Measurements from ENCODE around the gene BTNL8. TPM values are rescaled to one million over a fixed set of nuclear protein-coding genes. Genes with fewer than 3 reads are reported as not detected.
A peak's percentile ranks its signal among the peaks of the same experiment; 100 is the strongest.

BTNL8 gene
- total RNA-seq, 2 experiments from 2014 or later: not detected

- Mint-ChIP-seq H3K9me3 (no peaks in the 10 kb centered on the region), H3K27ac (no peak overlapping the region), H3K27me3 (no peaks in the 10 kb centered on the region), H3K4me1 (ENCODE audit: low read depth) (peaks cover 3% of the 10 kb centered on the region), H3K36me3 (ENCODE audit: low read depth) (no peaks in the 10 kb centered on the region), H3K4me3 (no peak overlapping the region)
- ATAC-seq (no peak), DNase-seq (no peak)
- ChIA-PET POLR2A (no interaction called here), CTCF (no interaction called here)
- TF ChIP-seq CTCF (IDR thresholded peaks at IDR 0.05): no peak
- intact Hi-C loops (cut with micrococcal nuclease): no loop called here
These were observed 51.5 kb downstream of the BTNL8 start for GRCh38 chr5:180950291-180950949.

- ChIA-PET POLR2A (no interaction called here), CTCF (no interaction called here)
- Mint-ChIP-seq H3K27ac (no peak overlapping the region), H3K9me3 (no peaks in the 10 kb centered on the region), H3K4me1 (ENCODE audit: low read depth) (peaks cover 16% of the 10 kb centered on the region), H3K27me3 (peaks cover 5% of the 10 kb centered on the region), H3K36me3 (ENCODE audit: low read depth) (no peaks in the 10 kb centered on the region), H3K4me3 (no peak overlapping the region)
- DNase-seq (no peak), ATAC-seq (no peak)
- intact Hi-C loops (cut with micrococcal nuclease): no loop called here
- no peak for TF ChIP-seq CTCF (IDR thresholded peaks at IDR 0.05)
These were observed 60.7 kb downstream of the BTNL8 start for GRCh38 chr5:180959661-180960060.

GRCh38 chr5:180960209-180960608 is 61.2 kb downstream of the BTNL8 start:
- peaks cover 6% of the 10 kb centered on the region for H3K27me3 Mint-ChIP-seq
- no peaks in the 10 kb centered on the region for H3K36me3 Mint-ChIP-seq (ENCODE audit: low read depth)
- ChIA-PET POLR2A (no interaction called here), CTCF (no interaction called here)
- DNase-seq (peak; percentile 6), ATAC-seq (peak; percentile 70)
- H3K4me1 Mint-ChIP-seq (ENCODE audit: low read depth): peaks cover 14% of the 10 kb centered on the region
- no peaks in the 10 kb centered on the region for H3K9me3 Mint-ChIP-seq
- intact Hi-C loops (cut with micrococcal nuclease): no loop called here
- TF ChIP-seq CTCF (IDR thresholded peaks at IDR 0.05): no peak
- H3K4me3 Mint-ChIP-seq: no peak overlapping the region
- H3K27ac Mint-ChIP-seq: no peak overlapping the region

GRCh38 chr5:180969406-180969805 is 70.4 kb downstream of the BTNL8 start:
- no peak overlapping the region for H3K27ac Mint-ChIP-seq
- H3K4me1 Mint-ChIP-seq (ENCODE audit: low read depth): no peaks in the 10 kb centered on the region
- ATAC-seq: no peak
- CTCF ChIA-PET: no interaction called here
- no peaks in the 10 kb centered on the region for H3K36me3 Mint-ChIP-seq (ENCODE audit: low read depth)
- TF ChIP-seq CTCF (IDR thresholded peaks at IDR 0.05): no peak
- intact Hi-C loops (cut with micrococcal nuclease): no loop called here
- H3K4me3 Mint-ChIP-seq: no peak overlapping the region
- H3K27me3 Mint-ChIP-seq: peaks cover 4% of the 10 kb centered on the region
- H3K9me3 Mint-ChIP-seq: no peaks in the 10 kb centered on the region
- DNase-seq: no peak
- POLR2A ChIA-PET: no interaction called here

GRCh38 chr5:180970336-180970735 is 71.4 kb downstream of the BTNL8 start:
- DNase-seq: no peak

More at GRCh38 chr5:180970336-180970735, 71.4 kb downstream of the BTNL8 start:
- POLR2A ChIA-PET: no interaction called here
- no peak for ATAC-seq
- Mint-ChIP-seq H3K4me1 (ENCODE audit: low read depth) (peaks cover 3% of the 10 kb centered on the region), H3K4me3 (no peak overlapping the region), H3K9me3 (no peaks in the 10 kb centered on the region), H3K27me3 (peaks cover 3% of the 10 kb centered on the region), H3K27ac (no peak overlapping the region), H3K36me3 (ENCODE audit: low read depth) (no peaks in the 10 kb centered on the region)
- intact Hi-C loops (cut with micrococcal nuclease): no loop called here
- CTCF ChIA-PET: no interaction called here
- no peak for TF ChIP-seq CTCF (IDR thresholded peaks at IDR 0.05)

All from activated CD8-positive, alpha-beta T cell treated with anti-CD3 and anti-CD28 coated beads for 36 hours (primary cell).